H7 (cell line): Measurements from ENCODE around the gene C10orf53. TPM values are rescaled to one million over a fixed set of nuclear protein-coding genes. Genes with fewer than 3 reads are reported as not detected.
"Not testable (repeated sequence)": the region's sequence is repeated elsewhere in the genome, so short reads cannot be mapped to it uniquely, and the experiment has no call there.

Experiments
- DNase-seq: peaks from one replicate; pipeline ENCODE4 v3.0.0; 2012
- H3K27me3 ChIP-seq: 2 replicates; pipeline ENCODE4 v1.6.0; 2011; ENCODE audit warnings: mild to moderate bottlenecking, low read length; ENCODE audit not compliant: control insufficient read depth, insufficient read depth
- H3K36me3 ChIP-seq: replicated peaks from 2 replicates; pipeline ENCODE4 v1.5.1; 2011; ENCODE audit warnings: low read length; ENCODE audit not compliant: control insufficient read depth, insufficient read depth
- H3K4me3 ChIP-seq: 2 replicates; pipeline ENCODE4 v1.5.1; 2011; ENCODE audit warnings: low read depth, mild to moderate bottlenecking, control low read depth, low read length, moderate library complexity; ENCODE audit not compliant: insufficient read depth
- total RNA-seq: library from RNA; depleted of rRNA; stranded (reverse); fragments of >200 nt; shearing (Covaris generic); gene quantifications from 2 replicates; pipeline ENCODE4 v1.2.3, GENCODE V29; 2014

Gene C10orf53
- total RNA-seq, 1 experiment from 2014 or later = not detected

GRCh38 chr10:49662169-49662830 is 17.2 kb upstream of the C10orf53 start:
- no peaks in the 10 kb centered on the region for H3K36me3 ChIP-seq
- DNase-seq = no peak
- peaks cover 9% of the 10 kb centered on the region for H3K27me3 ChIP-seq
- no peak overlapping the region for H3K4me3 ChIP-seq

- peak; percentile 5 for DNase-seq
Observed at GRCh38 chr10:49663596-49663995, 15.9 kb upstream of the C10orf53 start.

GRCh38 chr10:49664006-49664841 is 15.2 kb upstream of the C10orf53 start:
- no peak overlapping the region for H3K4me3 ChIP-seq
- no peaks in the 10 kb centered on the region for H3K36me3 ChIP-seq
- peaks cover 13% of the 10 kb centered on the region for H3K27me3 ChIP-seq
- peak; percentile 17 for DNase-seq

More at GRCh38 chr10:49663596-49663995, 15.9 kb upstream of the C10orf53 start:
- no peaks in the 10 kb centered on the region for H3K36me3 ChIP-seq
- H3K4me3 ChIP-seq = no peak overlapping the region
- peaks cover 9% of the 10 kb centered on the region for H3K27me3 ChIP-seq

GRCh38 chr10:49664842-49665355 is 14.6 kb upstream of the C10orf53 start:
- DNase-seq = peak; percentile 8
- no peak overlapping the region for H3K4me3 ChIP-seq
- no peaks in the 10 kb centered on the region for H3K36me3 ChIP-seq
- H3K27me3 ChIP-seq = peaks cover 13% of the 10 kb centered on the region

GRCh38 chr10:49666054-49666615 is 13.3 kb upstream of the C10orf53 start:
- no peak overlapping the region for H3K4me3 ChIP-seq
- no peaks in the 10 kb centered on the region for H3K36me3 ChIP-seq
- peaks cover 8% of the 10 kb centered on the region for H3K27me3 ChIP-seq
- DNase-seq = peak; percentile 10

GRCh38 chr10:49666685-49667084 is 12.8 kb upstream of the C10orf53 start:
- Histone ChIP-seq H3K27me3 (peaks cover 8% of the 10 kb centered on the region), H3K36me3 (no peaks in the 10 kb centered on the region), H3K4me3 (no peak overlapping the region)
- DNase-seq = no peak

DNA sequence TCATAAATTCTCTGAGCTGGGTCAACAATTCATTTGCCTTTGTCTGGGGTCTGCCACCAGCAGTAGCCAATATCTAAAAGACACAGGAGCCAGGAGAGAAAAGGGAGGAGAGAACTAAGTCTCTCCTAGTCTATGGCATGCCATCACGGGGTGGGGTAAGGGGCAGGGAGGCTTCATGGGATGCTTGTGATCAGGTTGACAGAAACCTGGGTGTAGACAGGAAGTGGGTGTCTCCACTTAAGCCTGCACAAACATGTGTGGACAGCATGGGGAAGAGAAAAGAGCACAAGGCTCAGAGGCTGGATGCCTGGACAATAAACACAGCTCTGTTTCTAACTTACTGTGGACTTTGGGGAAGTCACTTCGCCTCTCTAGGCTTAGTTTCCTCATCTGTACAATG is 11.5 kb upstream of the C10orf53 start:
- DNase-seq = no peak
- Histone ChIP-seq H3K36me3 (no peaks in the 10 kb centered on the region), H3K27me3 (peaks cover 4% of the 10 kb centered on the region)

GRCh38 chr10:49668684-49669083 is 10.8 kb upstream of the C10orf53 start:
- DNase-seq = no peak
- Histone ChIP-seq H3K27me3 (peaks cover 4% of the 10 kb centered on the region), H3K36me3 (no peaks in the 10 kb centered on the region)

More for the DNA sequence above, 11.5 kb upstream of the C10orf53 start:
- no peak overlapping the region for H3K4me3 ChIP-seq

DNA sequence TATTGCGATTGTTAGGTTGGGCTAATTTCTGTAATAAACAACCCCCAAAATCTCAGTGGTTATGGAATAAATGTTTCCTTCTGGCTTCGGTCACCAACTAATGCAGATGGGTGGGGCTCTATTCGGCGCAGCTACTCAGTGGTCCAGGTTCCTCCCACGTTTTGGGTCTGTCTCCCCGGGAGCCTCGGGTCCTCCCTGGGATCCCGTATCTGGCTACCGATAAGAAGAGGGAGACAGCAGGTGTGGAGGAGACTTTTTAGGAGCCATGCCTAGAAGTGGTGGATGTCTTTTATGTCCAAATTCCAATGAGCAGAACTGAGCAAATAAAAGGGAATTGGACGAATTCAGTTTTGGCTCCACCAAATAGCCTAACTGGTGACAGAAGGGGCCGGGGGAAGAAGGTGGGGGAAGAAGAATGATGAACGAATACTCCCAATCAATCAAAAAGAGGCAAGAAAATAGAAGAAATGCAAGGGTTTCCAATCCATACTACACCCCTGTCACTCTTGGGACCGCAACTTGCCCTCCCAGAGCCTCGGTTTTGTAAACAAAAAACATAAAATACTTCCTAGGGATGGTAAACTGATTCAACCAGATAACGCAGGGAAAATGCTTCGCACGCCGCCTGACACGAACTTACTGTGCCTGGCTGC is 498 bp upstream of the C10orf53 start:
- Histone ChIP-seq H3K36me3 (no peaks in the 10 kb centered on the region), H3K27me3 (peaks cover 35% of the 10 kb centered on the region), H3K4me3 (peak overlapping the region; percentile 43)
- DNase-seq = no peak

More at GRCh38 chr10:49668684-49669083, 10.8 kb upstream of the C10orf53 start:
- H3K4me3 ChIP-seq = no peak overlapping the region

DNA sequence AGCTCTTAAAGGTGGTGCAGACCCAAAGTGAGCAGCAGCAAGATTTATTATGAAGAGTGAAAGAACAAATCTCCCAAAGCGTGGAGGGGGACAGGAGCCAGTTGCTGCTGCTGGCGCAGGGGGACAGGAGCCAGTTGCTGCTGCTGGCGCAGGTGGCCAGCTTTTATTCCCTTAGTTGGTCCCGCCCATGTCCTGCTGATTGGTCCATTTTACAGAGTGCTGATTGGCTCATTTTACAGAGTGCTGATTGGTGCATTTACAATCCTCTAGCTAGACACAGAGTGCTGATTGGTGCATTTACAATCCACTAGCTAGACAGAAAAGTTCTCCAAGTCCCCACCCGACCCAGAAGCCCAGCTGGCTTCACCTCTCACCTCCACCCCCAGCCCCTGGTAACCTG is 3.0 kb downstream of the C10orf53 start:
- H3K36me3 ChIP-seq, DNase-seq, H3K4me3 ChIP-seq: not testable (repeated sequence)
- peaks cover 40% of the 10 kb centered on the region for H3K27me3 ChIP-seq

DNA sequence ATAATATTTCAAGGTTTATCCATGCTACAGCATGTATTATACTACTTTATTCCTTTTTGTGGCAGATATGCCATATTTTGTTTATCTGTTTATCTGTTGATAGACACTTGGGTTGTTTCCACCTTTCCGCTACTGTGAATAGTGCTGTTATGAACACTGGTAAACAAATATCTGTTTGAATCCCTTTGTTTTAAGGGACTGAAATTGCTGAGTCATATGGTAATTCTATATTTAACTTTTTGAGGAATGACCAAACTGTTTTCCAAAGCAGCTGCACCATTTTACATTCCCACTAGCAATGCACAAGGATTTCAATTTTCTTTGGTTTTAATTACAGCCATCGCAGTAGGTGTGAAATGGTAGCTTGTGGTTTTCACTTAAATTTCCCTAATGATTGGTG is 3.4 kb downstream of the C10orf53 start:
- H3K27me3 ChIP-seq = peaks cover 44% of the 10 kb centered on the region
- H3K36me3 ChIP-seq = no peaks in the 10 kb centered on the region
- H3K4me3 ChIP-seq = no peak overlapping the region
- DNase-seq = no peak

DNA sequence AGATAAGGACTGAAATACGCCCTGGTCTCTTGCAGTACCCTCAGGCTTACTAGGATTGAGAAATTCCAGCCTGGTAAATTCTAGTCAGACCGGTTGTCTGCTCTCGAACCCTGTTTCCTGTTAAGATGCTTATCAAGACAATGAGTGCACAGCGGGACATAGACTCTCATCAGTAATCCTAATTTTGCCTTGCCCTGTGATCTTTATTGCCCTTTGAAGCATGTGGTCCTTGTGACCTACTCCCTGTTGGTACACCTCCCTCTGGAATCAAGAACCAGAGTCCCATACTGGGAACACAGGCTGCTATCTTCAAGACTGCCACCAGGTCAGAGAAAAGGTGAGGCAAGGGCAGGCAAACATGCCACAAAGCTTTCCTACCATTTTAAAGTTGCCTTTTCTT is 7.2 kb downstream of the C10orf53 start:
- Histone ChIP-seq H3K4me3 (no peak overlapping the region), H3K27me3 (peaks cover 42% of the 10 kb centered on the region), H3K36me3 (no peaks in the 10 kb centered on the region)
- no peak for DNase-seq

- no peak overlapping the region for H3K4me3 ChIP-seq
- DNase-seq = no peak
- H3K36me3 ChIP-seq = no peaks in the 10 kb centered on the region
- peaks cover 59% of the 10 kb centered on the region for H3K27me3 ChIP-seq
Observed at GRCh38 chr10:49688261-49688846, 8.9 kb downstream of the C10orf53 start.

GRCh38 chr10:49688920-49689319 is 9.5 kb downstream of the C10orf53 start:
- no peak for DNase-seq
- Histone ChIP-seq H3K4me3 (no peak overlapping the region), H3K27me3 (peaks cover 64% of the 10 kb centered on the region), H3K36me3 (no peaks in the 10 kb centered on the region)
